ENCODE data around the gene TBXA2R.

TBXA2R gene

GRCh38 chr19:3556978-3557460, 49.7 kb downstream of the TBXA2R start:
- TF ChIP-seq GATA3 (IDR thresholded peaks at IDR 0.05; ENCODE audit: low read depth, low read length): no peak

GRCh38 chr19:3556423-3556977, 50.2 kb downstream of the TBXA2R start:
- TF ChIP-seq GATA2 (IDR thresholded peaks at IDR 0.05; ENCODE audit: low read depth, low read length): no peak
- no peak for TF ChIP-seq GATA3 (IDR thresholded peaks at IDR 0.05; ENCODE audit: low read depth, low read length)

GRCh38 chr19:3555653-3556422, 50.8 kb downstream of the TBXA2R start:
- no peak for TF ChIP-seq GATA2 (IDR thresholded peaks at IDR 0.05; ENCODE audit: low read depth, low read length)
- no peak for TF ChIP-seq GATA3 (IDR thresholded peaks at IDR 0.05; ENCODE audit: low read depth, low read length)

- TF ChIP-seq GATA2 (IDR thresholded peaks at IDR 0.05; ENCODE audit: low read depth, low read length): no peak
- no peak for TF ChIP-seq GATA3 (IDR thresholded peaks at IDR 0.05; ENCODE audit: low read depth, low read length)
Observed at GRCh38 chr19:3554254-3555083, 52.2 kb downstream of the TBXA2R start.

GRCh38 chr19:3551792-3552095, 54.9 kb downstream of the TBXA2R start:
- TF ChIP-seq GATA2 (IDR thresholded peaks at IDR 0.05; ENCODE audit: low read depth, low read length) (no peak), GATA3 (IDR thresholded peaks at IDR 0.05; ENCODE audit: low read depth, low read length) (no peak)

- TF ChIP-seq GATA2 (IDR thresholded peaks at IDR 0.05; ENCODE audit: low read depth, low read length): no peak
- TF ChIP-seq GATA3 (IDR thresholded peaks at IDR 0.05; ENCODE audit: low read depth, low read length): no peak
Observed at GRCh38 chr19:3550947-3551791, 55.5 kb downstream of the TBXA2R start.

GRCh38 chr19:3549816-3550215, 56.9 kb downstream of the TBXA2R start:
- TF ChIP-seq GATA3 (IDR thresholded peaks at IDR 0.05; ENCODE audit: low read depth, low read length) (no peak), GATA2 (IDR thresholded peaks at IDR 0.05; ENCODE audit: low read depth, low read length) (no peak)

GRCh38 chr19:3548606-3549005, 58.1 kb downstream of the TBXA2R start:
- TF ChIP-seq GATA3 (IDR thresholded peaks at IDR 0.05; ENCODE audit: low read depth, low read length) (no peak), GATA2 (IDR thresholded peaks at IDR 0.05; ENCODE audit: low read depth, low read length) (no peak)

- no peak for TF ChIP-seq GATA3 (IDR thresholded peaks at IDR 0.05; ENCODE audit: low read depth, low read length)
- no peak for TF ChIP-seq GATA2 (IDR thresholded peaks at IDR 0.05; ENCODE audit: low read depth, low read length)
Observed at GRCh38 chr19:3547767-3548282, 58.9 kb downstream of the TBXA2R start.

GRCh38 chr19:3547301-3547731, 59.4 kb downstream of the TBXA2R start:
- TF ChIP-seq GATA3 (IDR thresholded peaks at IDR 0.05; ENCODE audit: low read depth, low read length) (no peak), GATA2 (IDR thresholded peaks at IDR 0.05; ENCODE audit: low read depth, low read length) (no peak)

GRCh38 chr19:3546119-3546518, 60.6 kb downstream of the TBXA2R start:
- TF ChIP-seq GATA2 (IDR thresholded peaks at IDR 0.05; ENCODE audit: low read depth, low read length) (no peak), GATA3 (IDR thresholded peaks at IDR 0.05; ENCODE audit: low read depth, low read length) (no peak)

GRCh38 chr19:3545669-3546034, 61.0 kb downstream of the TBXA2R start:
- TF ChIP-seq GATA2 (IDR thresholded peaks at IDR 0.05; ENCODE audit: low read depth, low read length) (no peak), GATA3 (IDR thresholded peaks at IDR 0.05; ENCODE audit: low read depth, low read length) (no peak)

GRCh38 chr19:3544742-3545668, 61.7 kb downstream of the TBXA2R start:
- TF ChIP-seq GATA3 (IDR thresholded peaks at IDR 0.05; ENCODE audit: low read depth, low read length): no peak
- TF ChIP-seq GATA2 (IDR thresholded peaks at IDR 0.05; ENCODE audit: low read depth, low read length): no peak

Data from SH-SY5Y (cell line).